Measurements from ENCODE around the gene PPCDC. TPM values are rescaled to one million over a fixed set of nuclear protein-coding genes. Genes with fewer than 3 reads are reported as not detected.

The PPCDC gene
- total and polyA plus RNA-seq, 4 experiments from 2014 or later, result 8.5 to 15.2 (median 13.3) TPM

GRCh38 chr15:75030424-75030823, 7.0 kb downstream of the PPCDC start:
- H3K9me3 ChIP-seq (ENCODE audit: control insufficient read depth in 1 of 2, low read length in 2 of 2), result no peaks in the 10 kb centered on the region
- no peak overlapping the region for H3K4me3 ChIP-seq (ENCODE audit: low read length in 2 of 2)
- DNase-seq, result no peak
- no peaks in the 10 kb centered on the region for H3K27me3 ChIP-seq (ENCODE audit: insufficient read depth, low read length)
- ChIA-PET CTCF (ENCODE audit: partially characterized antibody) (interaction anchor here (1.0 to 8.4 kb wide), 7 partner anchors 16 to 772 kb away, joined by 3 to 126 read pairs (median 4); partner anchors contain the start of gene C15orf39), POLR2A (ENCODE audit: partially characterized antibody) (no interaction called here)
- intact Hi-C loops (cut with micrococcal nuclease), result no loop called here
- Mint-ChIP-seq H3K36me3 (peaks cover 10 to 11% of the 10 kb centered on the region in 2 donors), H3K4me3 (no peak overlapping the region), H3K4me1 (peaks cover 5 to 9% (median 7%) of the 10 kb centered on the region in 4 donors), H3K27ac (no peak overlapping the region), H3K9me3 (no peaks in the 10 kb centered on the region), H3K27me3 (no peaks in the 10 kb centered on the region)
- peaks cover 8% of the 10 kb centered on the region for H3K4me1 ChIP-seq (ENCODE audit: insufficient read depth, low read length)
- no peak overlapping the region for H3K27ac ChIP-seq (ENCODE audit: low read depth, low read length)
- peaks cover 7% of the 10 kb centered on the region for H3K36me3 ChIP-seq (ENCODE audit: insufficient read depth, low read length)

GRCh38 chr15:75031848-75032247, 8.5 kb downstream of the PPCDC start:
- no peak overlapping the region for H3K4me3 Mint-ChIP-seq
- ChIA-PET POLR2A (ENCODE audit: partially characterized antibody) (no interaction called here), CTCF (ENCODE audit: partially characterized antibody) (interaction anchor here (0.7 to 1.4 kb wide), 4 partner anchors 11 to 177 kb away, joined by 3 to 5 read pairs (median 4); no protein-coding TSS in a partner anchor)
- no peak for DNase-seq
- Histone ChIP-seq H3K4me3 (ENCODE audit: low read length in 2 of 2) (no peak overlapping the region), H3K27me3 (ENCODE audit: insufficient read depth, low read length) (no peaks in the 10 kb centered on the region), H3K9me3 (ENCODE audit: control insufficient read depth in 1 of 2, low read length in 2 of 2) (no peaks in the 10 kb centered on the region), H3K27ac (ENCODE audit: low read depth, low read length) (no peak overlapping the region), H3K4me1 (ENCODE audit: insufficient read depth, low read length) (peaks cover 8% of the 10 kb centered on the region), H3K36me3 (ENCODE audit: insufficient read depth, low read length) (peaks cover 7% of the 10 kb centered on the region)
- H3K27ac Mint-ChIP-seq, result peak overlapping the region in 2 of 7 donors; percentile 27 to 30
- peaks cover 4 to 13% (median 6%) of the 10 kb centered on the region in 4 donors for H3K4me1 Mint-ChIP-seq
- no peaks in the 10 kb centered on the region for H3K9me3 Mint-ChIP-seq
- H3K36me3 Mint-ChIP-seq, result peaks cover 13 to 16% of the 10 kb centered on the region in 2 donors
- H3K27me3 Mint-ChIP-seq, result no peaks in the 10 kb centered on the region
- intact Hi-C loops (cut with micrococcal nuclease), result no loop called here

DNA sequence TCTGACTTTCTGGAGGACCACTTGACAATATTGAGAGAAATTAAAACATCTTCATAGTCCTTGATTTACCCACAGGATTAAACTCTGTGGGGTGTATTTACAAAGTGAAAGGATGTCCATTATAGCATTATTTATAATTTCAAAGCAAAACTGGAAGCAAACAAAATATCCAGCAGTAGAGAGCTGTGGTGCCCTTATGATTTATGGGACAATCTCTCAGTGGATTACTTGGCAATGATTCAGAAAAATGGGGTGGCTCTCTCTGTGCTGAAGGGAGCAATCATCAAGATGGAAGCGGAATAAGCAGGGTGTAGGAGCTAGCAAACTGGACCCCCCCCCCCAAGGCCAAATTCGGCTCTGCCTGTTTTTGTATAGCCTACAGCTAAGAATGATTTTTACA, 9.0 kb downstream of the PPCDC start:
- H3K4me1 ChIP-seq (ENCODE audit: insufficient read depth, low read length), result peaks cover 8% of the 10 kb centered on the region
- H3K9me3 Mint-ChIP-seq, result no peaks in the 10 kb centered on the region
- H3K27ac Mint-ChIP-seq, result peak overlapping the region in 1 of 7 donors; percentile 21
- no peak for DNase-seq
- no peak overlapping the region for H3K27ac ChIP-seq (ENCODE audit: low read depth, low read length)
- H3K4me3 Mint-ChIP-seq, result no peak overlapping the region
- no peaks in the 10 kb centered on the region for H3K9me3 ChIP-seq (ENCODE audit: control insufficient read depth in 1 of 2, low read length in 2 of 2)
- H3K4me3 ChIP-seq (ENCODE audit: low read length in 2 of 2), result no peak overlapping the region
- peaks cover 5 to 18% (median 9%) of the 10 kb centered on the region in 4 donors for H3K4me1 Mint-ChIP-seq
- ChIA-PET CTCF (ENCODE audit: partially characterized antibody) (interaction anchor here (1.2 to 1.4 kb wide), 2 partner anchors 172 to 177 kb away, joined by 3 to 5 read pairs; no protein-coding TSS in a partner anchor), POLR2A (ENCODE audit: partially characterized antibody) (no interaction called here)
- no peaks in the 10 kb centered on the region for H3K27me3 Mint-ChIP-seq
- peaks cover 7% of the 10 kb centered on the region for H3K36me3 ChIP-seq (ENCODE audit: insufficient read depth, low read length)
- peaks cover 13 to 20% of the 10 kb centered on the region in 2 donors for H3K36me3 Mint-ChIP-seq
- no peaks in the 10 kb centered on the region for H3K27me3 ChIP-seq (ENCODE audit: insufficient read depth, low read length)
- intact Hi-C loops (cut with micrococcal nuclease), result no loop called here

DNA sequence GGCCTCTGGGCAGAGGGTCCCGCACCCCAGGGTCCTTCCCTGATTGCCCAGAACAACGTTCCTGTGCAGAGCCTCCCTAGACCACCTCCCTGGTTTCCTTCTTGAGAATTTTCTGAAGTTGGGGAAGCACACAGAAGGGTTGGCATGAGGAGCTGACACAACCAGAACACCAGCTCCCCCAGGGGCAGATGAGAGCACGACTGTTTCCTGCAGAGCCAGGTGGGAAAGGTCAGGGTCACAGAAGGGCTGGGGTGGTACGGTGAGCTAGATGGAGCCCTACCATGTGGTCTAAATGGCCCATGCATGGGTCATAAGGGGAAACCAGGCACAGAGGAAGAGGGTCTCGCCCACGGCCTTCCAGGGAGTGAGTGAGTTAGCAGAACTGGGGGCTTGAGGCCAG, 10.4 kb downstream of the PPCDC start:
- intact Hi-C loops (cut with micrococcal nuclease), result no loop called here
- Mint-ChIP-seq H3K4me1 (peaks cover 9 to 28% (median 13%) of the 10 kb centered on the region in 4 donors), H3K9me3 (no peaks in the 10 kb centered on the region), H3K4me3 (no peak overlapping the region), H3K27me3 (no peaks in the 10 kb centered on the region), H3K27ac (peak overlapping the region in 1 of 7 donors; percentile 4), H3K36me3 (peaks cover 10 to 20% of the 10 kb centered on the region in 2 donors)
- POLR2A ChIA-PET (ENCODE audit: partially characterized antibody), result interaction anchor here (1.4 kb wide), 1 partner anchor 167 kb away, joined by 3 read pairs; the partner anchor contains the start of gene C15orf39
- H3K27ac ChIP-seq (ENCODE audit: low read depth, low read length), result no peak overlapping the region
- H3K4me1 ChIP-seq (ENCODE audit: insufficient read depth, low read length), result peaks cover 8% of the 10 kb centered on the region
- no peak for DNase-seq
- H3K4me3 ChIP-seq (ENCODE audit: low read length in 2 of 2), result no peak overlapping the region
- H3K27me3 ChIP-seq (ENCODE audit: insufficient read depth, low read length), result no peaks in the 10 kb centered on the region
- peaks cover 7% of the 10 kb centered on the region for H3K36me3 ChIP-seq (ENCODE audit: insufficient read depth, low read length)
- CTCF ChIA-PET (ENCODE audit: partially characterized antibody), result interaction anchor here (0.8 to 1.4 kb wide), 2 partner anchors 165 to 171 kb away, joined by 3 to 4 read pairs; no protein-coding TSS in a partner anchor
- no peaks in the 10 kb centered on the region for H3K9me3 ChIP-seq (ENCODE audit: control insufficient read depth in 1 of 2, low read length in 2 of 2)

DNA sequence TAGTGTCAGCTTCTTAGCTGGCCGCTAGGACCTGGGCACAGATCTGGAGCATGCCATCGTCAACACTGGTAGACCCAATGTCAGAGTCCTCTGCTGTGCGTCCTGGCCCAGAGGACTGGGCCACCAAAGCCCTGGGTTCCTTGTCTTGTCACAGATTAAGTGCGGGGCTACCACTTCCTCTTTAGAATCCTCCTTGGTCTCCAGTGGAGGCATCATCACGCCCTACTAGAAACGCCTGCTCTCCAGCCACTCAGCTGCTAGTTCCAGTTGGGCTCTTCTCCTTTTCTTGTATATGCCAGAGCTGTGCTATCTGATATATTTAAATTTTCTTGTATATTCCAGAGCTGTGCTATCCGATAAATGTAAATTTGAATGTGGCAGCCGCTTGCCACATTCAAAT, 11.2 kb downstream of the PPCDC start:
- Histone ChIP-seq H3K4me1 (ENCODE audit: insufficient read depth, low read length) (peaks cover 1% of the 10 kb centered on the region), H3K36me3 (ENCODE audit: insufficient read depth, low read length) (peaks cover 7% of the 10 kb centered on the region), H3K27me3 (ENCODE audit: insufficient read depth, low read length) (no peaks in the 10 kb centered on the region), H3K27ac (ENCODE audit: low read depth, low read length) (no peak overlapping the region), H3K9me3 (ENCODE audit: control insufficient read depth in 1 of 2, low read length in 2 of 2) (no peaks in the 10 kb centered on the region), H3K4me3 (ENCODE audit: low read length in 2 of 2) (no peak overlapping the region)
- ChIA-PET POLR2A (ENCODE audit: partially characterized antibody) (interaction anchor here (1.4 kb wide), 1 partner anchor 167 kb away, joined by 3 read pairs; the partner anchor contains the start of gene C15orf39), CTCF (ENCODE audit: partially characterized antibody) (interaction anchor here (1.4 kb wide), 1 partner anchor 164 kb away, joined by 4 read pairs; no protein-coding TSS in a partner anchor)
- Mint-ChIP-seq H3K36me3 (peaks cover 5 to 16% of the 10 kb centered on the region in 2 donors), H3K9me3 (no peaks in the 10 kb centered on the region), H3K4me1 (peaks cover 7 to 27% (median 12%) of the 10 kb centered on the region in 4 donors), H3K27ac (no peak overlapping the region), H3K4me3 (peak overlapping the region in 1 of 8 donors; percentile 8), H3K27me3 (no peaks in the 10 kb centered on the region)
- intact Hi-C loops (cut with micrococcal nuclease), result no loop called here
- DNase-seq, result no peak

GRCh38 chr15:75036212-75036616, 12.8 kb downstream of the PPCDC start:
- no peaks in the 10 kb centered on the region for H3K9me3 Mint-ChIP-seq
- DNase-seq, result no peak
- H3K27me3 Mint-ChIP-seq, result no peaks in the 10 kb centered on the region
- H3K4me3 Mint-ChIP-seq, result no peak overlapping the region
- H3K4me1 Mint-ChIP-seq, result peaks cover 7 to 27% (median 12%) of the 10 kb centered on the region in 4 donors
- Histone ChIP-seq H3K27ac (ENCODE audit: low read depth, low read length) (no peak overlapping the region), H3K4me1 (ENCODE audit: insufficient read depth, low read length) (no peaks in the 10 kb centered on the region), H3K36me3 (ENCODE audit: insufficient read depth, low read length) (no peaks in the 10 kb centered on the region), H3K27me3 (ENCODE audit: insufficient read depth, low read length) (no peaks in the 10 kb centered on the region), H3K4me3 (ENCODE audit: low read length in 2 of 2) (no peak overlapping the region), H3K9me3 (ENCODE audit: control insufficient read depth in 1 of 2, low read length in 2 of 2) (no peaks in the 10 kb centered on the region)
- H3K27ac Mint-ChIP-seq, result peak overlapping the region in 2 of 7 donors; percentile 74 to 81
- ChIA-PET POLR2A (ENCODE audit: partially characterized antibody) (no interaction called here), CTCF (ENCODE audit: partially characterized antibody) (interaction anchor here (0.8 to 0.9 kb wide), 2 partner anchors 57 to 165 kb away, joined by 3 read pairs; partner anchors contain the start of gene C15orf39)
- peaks cover 4 to 14% of the 10 kb centered on the region in 2 donors for H3K36me3 Mint-ChIP-seq
- intact Hi-C loops (cut with micrococcal nuclease), result no loop called here

- Histone ChIP-seq H3K27ac (ENCODE audit: low read depth, low read length) (no peak overlapping the region), H3K4me1 (ENCODE audit: insufficient read depth, low read length) (peaks cover 3% of the 10 kb centered on the region), H3K27me3 (ENCODE audit: insufficient read depth, low read length) (no peaks in the 10 kb centered on the region), H3K4me3 (ENCODE audit: low read length in 2 of 2) (no peak overlapping the region), H3K36me3 (ENCODE audit: insufficient read depth, low read length) (no peaks in the 10 kb centered on the region), H3K9me3 (ENCODE audit: control insufficient read depth in 1 of 2, low read length in 2 of 2) (no peaks in the 10 kb centered on the region)
- intact Hi-C loops (cut with micrococcal nuclease), result no loop called here
- Mint-ChIP-seq H3K9me3 (no peaks in the 10 kb centered on the region), H3K27me3 (no peaks in the 10 kb centered on the region), H3K4me1 (peaks cover 7 to 35% (median 13%) of the 10 kb centered on the region in 4 donors), H3K36me3 (peaks cover 4 to 13% of the 10 kb centered on the region in 2 donors), H3K27ac (peak overlapping the region in 1 of 7 donors; percentile 78), H3K4me3 (no peak overlapping the region)
- POLR2A ChIA-PET (ENCODE audit: partially characterized antibody), result interaction anchor here (0.6 kb wide), 1 partner anchor 574 kb away, joined by 4 read pairs; no protein-coding TSS in a partner anchor
- CTCF ChIA-PET (ENCODE audit: partially characterized antibody), result interaction anchor here (1.3 kb wide), 1 partner anchor 166 kb away, joined by 4 read pairs; no protein-coding TSS in a partner anchor
- DNase-seq, result no peak
Observed at GRCh38 chr15:75037685-75038084, 14.3 kb downstream of the PPCDC start.

All from CD4-positive, alpha-beta memory T cell (primary cell).